ENCODE data around the gene RNF144A. TPM values are rescaled to one million over a fixed set of nuclear protein-coding genes. Genes with fewer than 3 reads are reported as not detected.

Gene RNF144A
- total RNA-seq, 1 experiment from 2014 or later: 13.0 TPM

DNA sequence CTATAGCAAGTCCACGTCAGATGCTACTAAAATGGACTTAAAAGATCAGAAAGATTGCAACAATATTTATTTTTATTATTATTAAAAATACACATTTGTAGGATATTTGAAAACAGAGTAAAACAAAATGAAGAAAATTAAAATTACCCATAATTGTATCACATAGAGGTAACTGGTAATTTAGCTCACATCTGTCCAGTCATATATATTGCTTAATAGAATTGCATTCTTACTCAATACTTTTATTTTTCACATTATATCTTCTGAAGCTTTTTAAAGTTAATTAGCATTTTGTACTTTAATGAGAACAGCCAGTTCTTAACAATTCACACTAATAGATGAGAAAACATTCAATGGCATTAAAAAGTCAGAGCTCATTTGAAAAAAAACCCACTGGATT is 11.5 kb upstream of the RNF144A start:
- Histone ChIP-seq H3K9me3 (ENCODE audit: control insufficient read depth in 1 of 2, insufficient read depth in 1 of 2, low read depth in 1 of 2, low read length in 2 of 2) (no peaks in the 10 kb centered on the region), H3K27me3 (ENCODE audit: insufficient read depth, low read length) (peaks cover 5% of the 10 kb centered on the region; the same call in 1 of the 2 replicates), H3K4me2 (ENCODE audit: low read length) (no peak overlapping the region), H3K4me3 (replicated peaks in 1 of 2; ENCODE audit: low read depth in 1 of 2, low read length in 2 of 2) (no peak overlapping the region), H4K20me1 (ENCODE audit: insufficient read depth) (no peaks in the 10 kb centered on the region), H3K9ac (ENCODE audit: low read length) (no peak overlapping the region), H2AFZ (ENCODE audit: low read depth, low read length, poor library complexity, severe bottlenecking) (no peak overlapping the region), H3K27ac (ENCODE audit: low read depth, low read length) (no peak overlapping the region), H3K36me3 (ENCODE audit: control insufficient read depth in 1 of 2, insufficient read depth in 2 of 2, low read length in 2 of 2) (no peaks in the 10 kb centered on the region), H3K4me1 (ENCODE audit: control insufficient read depth in 1 of 2, insufficient read depth in 2 of 2, low read length in 2 of 2) (no peaks in the 10 kb centered on the region), H3K79me2 (ENCODE audit: insufficient read depth, low read length) (no peaks in the 10 kb centered on the region), H3K9me2 (ENCODE audit: insufficient read depth) (no peaks in the 10 kb centered on the region)
- RAD21 ChIA-PET (ENCODE audit: low non-redundant PET in 1 of 2, low total read pairs in 2 of 2, uncharacterized antibody in 2 of 2, unreplicated experiment in 2 of 2): no interaction called here
- no TSS peak for BruUV-seq (replicated peaks)
- TF ChIP-seq ZNF274 (IDR thresholded peaks at IDR 0.05; ENCODE audit: low read depth, low read length): no peak
- TF ChIP-seq, protein P1, sequence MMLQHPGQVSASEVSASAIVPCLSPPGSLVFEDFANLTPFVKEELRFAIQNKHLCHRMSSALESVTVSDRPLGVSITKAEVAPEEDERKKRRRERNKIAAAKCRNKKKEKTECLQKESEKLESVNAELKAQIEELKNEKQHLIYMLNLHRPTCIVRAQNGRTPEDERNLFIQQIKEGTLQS (IDR thresholded peaks at IDR 0.05): no peak
- TF ChIP-seq CBX3 (IDR thresholded peaks at IDR 0.05; ENCODE audit: low read depth): no peak
- no peak for TF ChIP-seq POLR2A (IDR thresholded peaks at IDR 0.05; ENCODE audit: borderline replicate concordance, extremely low read depth, insufficient read depth, insufficient read length)
- TF ChIP-seq EZH2phosphoT487 (IDR thresholded peaks at IDR 0.05; ENCODE audit: borderline replicate concordance): no peak
- no peak for TF ChIP-seq EZH2 (IDR thresholded peaks at IDR 0.05)
- no peak for TF ChIP-seq RAD21 (IDR thresholded peaks at IDR 0.05; ENCODE audit: low read depth)
- TF ChIP-seq YY1 (IDR thresholded peaks at IDR 0.05; ENCODE audit: extremely low read depth, insufficient replicate concordance, low read depth, low read length): no peak
- TF ChIP-seq CEBPB (IDR thresholded peaks at IDR 0.05; ENCODE audit: low read depth): no peak
- TF ChIP-seq FOSL1 (IDR thresholded peaks at IDR 0.05; ENCODE audit: low read depth): no peak
- no peak for TF ChIP-seq POLR2AphosphoS5 (IDR thresholded peaks at IDR 0.05; ENCODE audit: low read depth, low read length)
- TF ChIP-seq MAX (IDR thresholded peaks at IDR 0.05): no peak
- TF ChIP-seq SIN3A (IDR thresholded peaks at IDR 0.05; ENCODE audit: low read depth): no peak
- no peak for TF ChIP-seq ELF1 (IDR thresholded peaks at IDR 0.05; ENCODE audit: borderline replicate concordance, low read depth)
- TF ChIP-seq ZFX (IDR thresholded peaks at IDR 0.05): no peak
- TF ChIP-seq EGR1 (IDR thresholded peaks at IDR 0.05; ENCODE audit: low read depth): no peak
- TF ChIP-seq, protein P2, sequence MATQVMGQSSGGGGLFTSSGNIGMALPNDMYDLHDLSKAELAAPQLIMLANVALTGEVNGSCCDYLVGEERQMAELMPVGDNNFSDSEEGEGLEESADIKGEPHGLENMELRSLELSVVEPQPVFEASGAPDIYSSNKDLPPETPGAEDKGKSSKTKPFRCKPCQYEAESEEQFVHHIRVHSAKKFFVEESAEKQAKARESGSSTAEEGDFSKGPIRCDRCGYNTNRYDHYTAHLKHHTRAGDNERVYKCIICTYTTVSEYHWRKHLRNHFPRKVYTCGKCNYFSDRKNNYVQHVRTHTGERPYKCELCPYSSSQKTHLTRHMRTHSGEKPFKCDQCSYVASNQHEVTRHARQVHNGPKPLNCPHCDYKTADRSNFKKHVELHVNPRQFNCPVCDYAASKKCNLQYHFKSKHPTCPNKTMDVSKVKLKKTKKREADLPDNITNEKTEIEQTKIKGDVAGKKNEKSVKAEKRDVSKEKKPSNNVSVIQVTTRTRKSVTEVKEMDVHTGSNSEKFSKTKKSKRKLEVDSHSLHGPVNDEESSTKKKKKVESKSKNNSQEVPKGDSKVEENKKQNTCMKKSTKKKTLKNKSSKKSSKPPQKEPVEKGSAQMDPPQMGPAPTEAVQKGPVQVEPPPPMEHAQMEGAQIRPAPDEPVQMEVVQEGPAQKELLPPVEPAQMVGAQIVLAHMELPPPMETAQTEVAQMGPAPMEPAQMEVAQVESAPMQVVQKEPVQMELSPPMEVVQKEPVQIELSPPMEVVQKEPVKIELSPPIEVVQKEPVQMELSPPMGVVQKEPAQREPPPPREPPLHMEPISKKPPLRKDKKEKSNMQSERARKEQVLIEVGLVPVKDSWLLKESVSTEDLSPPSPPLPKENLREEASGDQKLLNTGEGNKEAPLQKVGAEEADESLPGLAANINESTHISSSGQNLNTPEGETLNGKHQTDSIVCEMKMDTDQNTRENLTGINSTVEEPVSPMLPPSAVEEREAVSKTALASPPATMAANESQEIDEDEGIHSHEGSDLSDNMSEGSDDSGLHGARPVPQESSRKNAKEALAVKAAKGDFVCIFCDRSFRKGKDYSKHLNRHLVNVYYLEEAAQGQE (IDR thresholded peaks at IDR 0.05; ENCODE audit: low read depth): no peak
- no peak for TF ChIP-seq CTCF (IDR thresholded peaks at IDR 0.05 in 2 of 3, conservative IDR thresholded peaks at IDR 0.05 in 1 of 3; ENCODE audit: borderline replicate concordance in 1 of 3, insufficient read depth in 1 of 3, low read depth in 2 of 3, low read length in 2 of 3)
- POLR2A ChIA-PET: no interaction called here
- DNase-seq (ENCODE audit: low read depth, low spot score) (no peak), ATAC-seq (no peak)
- CTCF ChIA-PET: interaction anchor here (1.2 to 2.1 kb wide), 2 partner anchors 10 to 11 kb away, joined by 3 to 7 read pairs; partner anchors contain the start of gene RNF144A
- intact Hi-C loops (cut with micrococcal nuclease): no loop called here

Measured in HCT116 (cell line).